Activated T-helper 1 cell treated with Interleukin-2 at 50 U/mL for 16 hours (primary cell): Measurements from ENCODE around the gene S1PR2.
"Not testable (repeated sequence)": the region's sequence is repeated elsewhere in the genome, so short reads cannot be mapped to it uniquely, and the experiment has no call there.

Source experiments
- DNase-seq: peaks from one replicate; pipeline ENCODE4 v3.0.0-alpha.2; 2020; ENCODE audit warnings: low read depth

The S1PR2 gene

DNA sequence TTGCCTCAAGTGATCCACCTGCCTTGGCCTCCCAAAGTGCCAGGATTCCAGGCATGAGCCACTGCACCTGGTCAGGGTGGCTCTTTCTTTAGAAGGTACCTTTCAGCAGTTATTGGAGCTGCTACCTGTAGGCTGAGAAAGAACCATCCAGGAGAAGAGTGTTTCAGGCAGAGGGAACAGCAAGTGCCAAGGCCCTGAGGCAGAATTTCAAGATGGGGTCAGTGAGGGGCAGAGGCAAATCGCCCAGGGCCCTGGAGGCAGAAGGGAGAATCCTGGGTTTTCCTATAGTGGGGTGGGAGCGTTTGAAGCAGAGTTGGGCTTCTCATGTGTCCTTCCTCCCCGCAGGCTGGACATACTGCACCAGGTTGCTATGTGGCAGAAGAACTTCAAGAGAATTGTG, 23.1 kb upstream of the S1PR2 start:
- DNase-seq, result no peak

DNA sequence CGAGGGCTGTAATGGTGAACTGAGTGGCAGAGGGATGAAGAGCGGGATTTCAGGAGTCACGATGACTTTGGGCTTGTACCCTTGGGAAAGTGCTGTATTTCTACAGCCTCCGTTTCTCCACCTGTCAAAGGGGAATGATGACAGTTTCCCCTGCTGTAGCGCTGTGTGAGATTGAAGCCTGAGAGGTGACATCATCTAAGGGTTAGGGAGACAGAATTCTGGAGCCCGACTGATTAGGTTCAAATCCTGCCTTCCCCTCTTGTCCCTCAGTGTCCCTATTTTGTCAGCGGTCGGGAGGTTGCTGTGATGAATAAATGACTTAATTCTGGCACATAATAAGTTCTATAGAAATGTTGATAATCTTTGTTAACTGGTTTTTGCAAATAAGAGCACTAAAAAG, 21.6 kb upstream of the S1PR2 start:
- DNase-seq, result no peak

DNA sequence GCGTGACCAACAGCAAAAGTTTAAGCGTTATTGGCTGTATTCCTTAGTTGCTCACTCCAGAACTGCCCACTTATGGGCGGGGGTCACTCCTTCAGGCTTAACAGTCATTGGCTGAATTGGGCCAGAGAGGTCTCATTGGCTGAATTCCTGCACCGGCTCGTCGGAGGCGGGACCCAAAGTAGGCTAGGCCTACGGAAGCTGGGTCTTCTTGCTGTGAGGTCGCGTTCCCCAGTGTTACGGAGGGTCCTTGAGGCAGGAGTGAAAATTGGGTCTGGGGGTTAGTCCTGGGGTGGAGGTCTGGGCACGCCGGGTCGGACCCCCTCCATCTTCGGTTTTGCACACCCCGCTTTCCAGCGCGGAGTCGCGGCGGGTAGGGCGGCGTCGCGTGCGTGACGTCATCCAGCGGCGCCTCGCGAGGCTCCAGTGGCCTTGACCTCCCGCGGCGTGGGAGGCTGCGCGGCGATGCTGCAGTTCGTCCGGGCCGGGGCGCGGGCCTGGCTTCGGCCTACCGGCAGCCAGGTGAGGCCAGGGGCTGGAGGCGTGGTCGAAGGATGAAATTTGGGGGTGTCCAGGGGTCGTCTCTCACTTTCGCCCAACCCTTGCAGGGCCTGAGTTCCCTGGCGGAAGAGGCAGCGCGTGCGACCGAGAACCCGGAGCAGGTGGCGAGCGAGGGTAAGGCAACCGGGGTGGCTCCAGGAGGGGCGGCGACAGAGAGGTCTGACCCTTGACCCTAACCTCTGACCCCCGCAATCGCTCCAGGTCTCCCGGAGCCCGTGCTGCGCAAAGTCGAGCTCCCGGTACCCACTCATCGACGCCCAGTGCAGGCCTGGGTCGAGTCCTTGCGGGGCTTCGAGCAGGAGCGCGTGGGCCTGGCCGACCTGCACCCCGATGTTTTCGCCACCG, 20.9 kb upstream of the S1PR2 start, which contains the start of gene MRPL4:
MRPL4 (plus strand) TSS at position 423 of the 903 bp plus-strand sequence; CDS start at position 463, 40 bp downstream.
- peak; percentile 88 for DNase-seq

DNA sequence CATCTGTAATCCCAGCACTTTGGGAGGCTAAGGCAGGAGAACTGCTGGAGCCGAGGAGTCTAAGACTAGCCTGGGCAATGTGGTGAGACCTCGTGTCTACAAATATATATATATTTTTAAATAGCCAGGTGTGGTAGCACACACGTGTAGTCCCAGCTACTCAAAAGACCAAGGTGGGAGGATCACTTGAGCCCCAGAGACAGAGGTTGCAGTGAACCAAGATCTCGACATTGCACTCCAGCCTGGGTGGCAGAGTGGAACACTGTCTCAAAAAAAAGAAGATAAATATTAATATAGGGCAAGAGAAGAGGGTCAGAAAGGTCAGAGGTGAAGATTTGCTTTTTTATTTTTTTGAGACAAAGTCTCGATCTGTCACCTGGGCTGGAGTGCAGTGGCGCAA, 15.4 kb upstream of the S1PR2 start:
- no peak for DNase-seq

DNA sequence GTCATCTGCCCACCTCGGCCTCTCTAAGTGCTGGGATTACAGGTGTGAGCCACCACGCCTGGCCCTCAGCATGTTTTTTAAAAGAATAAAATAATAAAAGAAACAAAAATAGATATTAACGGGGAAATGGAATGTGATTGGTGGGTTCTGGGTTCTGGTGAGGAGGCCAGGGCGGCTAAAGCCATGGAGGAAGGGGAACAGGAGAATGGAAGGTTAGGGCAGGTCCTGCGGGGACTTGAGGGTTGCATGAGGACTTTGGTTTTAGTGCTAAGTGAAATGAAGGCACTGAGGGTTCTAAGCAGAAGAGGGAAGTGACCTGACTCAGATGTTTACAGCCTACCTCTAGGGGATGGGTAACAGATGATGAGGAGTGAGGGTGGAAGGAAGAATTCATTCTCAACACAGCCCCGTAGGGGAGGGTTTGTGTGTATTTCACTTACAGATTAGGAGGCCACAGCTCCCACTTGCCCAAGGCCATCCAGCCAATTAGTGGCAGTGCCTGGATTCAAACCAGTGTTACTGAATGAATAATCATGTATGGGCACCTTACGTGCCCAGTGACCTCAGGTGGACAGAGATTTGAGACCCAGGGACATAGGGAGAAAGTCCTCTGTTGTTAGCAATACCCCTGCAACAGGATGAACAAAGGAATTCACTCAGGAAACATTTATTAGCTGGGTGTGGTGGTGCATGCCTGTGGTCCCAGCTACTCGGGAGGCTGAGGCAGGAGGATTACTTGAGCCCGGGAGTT, 14.2 kb upstream of the S1PR2 start:
- DNase-seq, result no peak

DNA sequence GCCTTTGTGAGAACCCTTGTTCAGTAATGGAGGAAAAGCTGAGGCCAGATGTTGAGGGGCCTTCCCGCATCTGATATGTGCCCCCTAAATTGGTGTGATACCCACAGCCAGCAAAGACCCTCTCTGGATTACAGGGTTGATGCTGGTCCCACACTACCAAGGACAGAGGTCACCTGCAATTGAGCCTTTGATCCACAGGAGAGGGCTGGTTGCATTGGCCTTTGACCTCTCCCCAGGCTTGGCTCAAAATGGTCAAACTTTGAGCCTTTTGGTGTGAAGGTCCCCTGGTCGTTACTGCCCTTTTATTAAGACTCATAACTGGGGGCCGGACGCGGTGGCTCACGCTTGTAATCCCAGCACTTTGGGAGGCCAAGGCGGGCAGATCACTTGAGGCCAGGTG, 12.5 kb upstream of the S1PR2 start:
- DNase-seq, result no peak

DNA sequence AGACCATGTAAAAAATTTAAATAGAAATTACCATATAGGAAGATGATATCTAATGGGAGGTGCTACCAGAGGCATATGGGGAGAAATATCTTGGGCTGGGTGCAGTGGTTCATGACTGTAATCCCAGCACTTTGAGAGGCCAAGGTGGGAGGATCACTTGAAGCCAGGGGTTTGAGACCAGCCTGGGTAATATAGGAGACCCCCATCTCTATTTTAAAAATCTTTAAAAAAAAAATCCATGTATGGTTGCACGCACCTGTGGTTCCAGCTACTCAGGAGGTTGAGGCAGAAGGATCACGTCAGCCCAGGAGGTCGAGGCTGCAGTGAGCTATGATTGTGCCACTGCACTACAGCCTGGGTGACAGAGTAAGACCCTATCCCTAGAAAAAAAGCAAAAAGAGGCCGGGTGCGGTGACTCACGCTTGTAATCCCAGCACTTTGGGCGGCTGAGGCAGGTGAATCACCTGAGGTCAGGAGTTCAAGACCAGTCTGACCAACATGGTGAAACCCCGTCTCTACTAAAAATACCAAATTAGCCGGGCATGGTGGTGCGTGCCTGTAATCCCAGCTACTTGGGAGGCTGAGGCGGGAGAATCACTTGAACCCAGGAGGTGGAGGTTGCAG, 10.8 kb upstream of the S1PR2 start:
- DNase-seq, result not testable (repeated sequence)

DNA sequence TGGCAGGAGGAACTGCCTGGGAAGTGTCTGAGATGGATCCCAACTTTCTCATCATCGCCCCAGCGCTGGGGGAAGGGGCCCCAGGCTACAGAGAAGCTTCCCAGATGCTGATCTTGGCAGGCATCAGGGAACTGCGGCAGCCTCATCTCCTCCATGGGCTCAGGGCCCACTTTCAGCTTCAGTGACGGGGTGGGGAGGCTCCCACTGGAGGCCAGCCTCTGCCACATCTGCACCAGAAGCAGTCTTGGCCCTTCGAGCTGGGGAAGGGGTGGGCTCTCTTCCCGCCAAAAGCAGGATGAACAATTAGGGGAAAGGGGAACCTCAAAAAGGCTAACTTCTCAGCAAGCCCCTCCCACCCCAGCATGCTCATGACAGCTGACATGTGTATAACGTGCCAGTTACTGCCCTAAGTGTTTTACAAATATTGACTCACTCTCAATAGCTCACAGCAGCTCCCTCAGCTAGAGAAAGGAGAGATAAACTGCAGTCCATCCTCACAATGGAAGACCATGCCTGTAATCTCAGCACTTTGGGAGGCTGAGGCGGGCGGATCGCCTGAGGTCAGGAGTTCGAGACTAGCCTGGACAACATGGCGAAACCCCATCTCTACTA, 7.1 kb upstream of the S1PR2 start:
- DNase-seq, result no peak

DNA sequence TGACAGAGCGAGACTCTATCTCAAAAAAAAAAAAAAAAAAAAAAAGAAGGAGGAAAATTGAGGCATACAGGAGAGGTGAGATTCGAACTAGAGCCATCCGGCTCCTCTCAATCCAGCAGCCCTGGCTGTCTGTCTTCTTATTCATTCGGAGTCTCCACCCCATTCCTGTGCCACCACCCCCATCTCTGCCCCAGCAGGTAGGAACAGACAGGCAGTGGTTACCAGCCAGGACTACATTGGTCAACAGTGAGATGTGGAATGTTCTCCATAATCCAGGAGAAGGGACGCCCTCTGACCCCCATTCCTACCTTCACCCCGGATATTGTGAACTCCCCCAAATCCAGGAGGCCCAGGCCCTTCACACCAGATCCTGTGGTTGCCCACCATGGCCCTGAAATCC, 6.6 kb upstream of the S1PR2 start:
- no peak for DNase-seq

DNA sequence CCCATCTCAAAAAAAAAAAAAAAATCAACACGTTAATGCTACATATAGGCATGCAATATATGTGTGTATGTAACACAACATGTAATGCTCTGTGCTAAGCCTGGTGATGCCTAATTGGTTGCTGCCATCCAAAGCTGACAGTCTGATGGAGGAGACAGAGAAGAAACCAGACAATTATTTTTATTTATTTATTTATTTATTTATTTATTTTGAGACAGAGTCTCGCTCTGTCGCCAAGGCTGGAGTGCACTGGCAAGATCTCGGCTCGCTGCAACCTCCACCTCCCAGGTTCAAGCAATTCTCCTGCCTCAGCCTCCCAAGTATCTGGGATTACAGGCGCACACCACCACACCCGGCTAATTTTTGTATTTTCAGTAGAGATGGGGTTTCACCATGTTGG, 4.3 kb upstream of the S1PR2 start:
- not testable (repeated sequence) for DNase-seq

DNA sequence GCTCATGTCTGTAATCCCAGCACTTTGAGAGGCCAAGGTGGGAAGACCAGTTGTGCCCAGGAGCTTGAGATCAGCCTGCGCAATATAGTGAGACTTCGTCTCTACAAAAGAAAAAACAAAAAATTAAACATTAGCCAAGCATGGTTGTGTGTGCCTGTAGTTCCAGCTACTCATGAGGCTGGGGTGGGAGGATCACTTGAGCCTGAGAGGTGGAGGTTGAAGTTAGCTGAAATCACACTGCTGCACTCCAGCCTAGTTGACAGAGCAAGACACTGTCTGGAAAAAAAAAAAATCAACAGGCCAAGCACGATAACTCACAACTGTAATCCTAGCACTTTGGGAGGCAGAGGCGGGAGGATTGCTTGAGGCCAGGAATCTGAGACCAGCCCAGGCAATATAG, 3.9 kb upstream of the S1PR2 start:
- DNase-seq, result no peak

DNA sequence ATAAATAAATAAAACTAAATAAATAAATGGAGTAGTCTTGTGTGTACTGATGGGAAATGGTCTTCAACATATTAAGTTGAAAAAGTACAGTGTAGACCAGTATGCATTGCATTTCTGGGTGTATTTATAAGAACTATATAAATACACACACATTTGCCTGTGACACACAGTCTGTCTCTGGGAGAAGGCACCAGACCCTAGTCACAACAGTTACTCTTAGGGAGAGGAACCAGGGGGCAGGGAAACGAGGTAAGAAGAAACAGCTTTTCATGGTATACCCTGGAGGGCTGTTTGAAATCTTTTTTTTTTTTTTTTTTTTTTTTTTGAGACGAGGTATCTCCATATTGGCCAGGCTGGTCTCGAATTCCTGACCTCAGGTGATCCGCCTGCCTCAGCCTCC, 2.8 kb upstream of the S1PR2 start:
- no peak for DNase-seq

DNA sequence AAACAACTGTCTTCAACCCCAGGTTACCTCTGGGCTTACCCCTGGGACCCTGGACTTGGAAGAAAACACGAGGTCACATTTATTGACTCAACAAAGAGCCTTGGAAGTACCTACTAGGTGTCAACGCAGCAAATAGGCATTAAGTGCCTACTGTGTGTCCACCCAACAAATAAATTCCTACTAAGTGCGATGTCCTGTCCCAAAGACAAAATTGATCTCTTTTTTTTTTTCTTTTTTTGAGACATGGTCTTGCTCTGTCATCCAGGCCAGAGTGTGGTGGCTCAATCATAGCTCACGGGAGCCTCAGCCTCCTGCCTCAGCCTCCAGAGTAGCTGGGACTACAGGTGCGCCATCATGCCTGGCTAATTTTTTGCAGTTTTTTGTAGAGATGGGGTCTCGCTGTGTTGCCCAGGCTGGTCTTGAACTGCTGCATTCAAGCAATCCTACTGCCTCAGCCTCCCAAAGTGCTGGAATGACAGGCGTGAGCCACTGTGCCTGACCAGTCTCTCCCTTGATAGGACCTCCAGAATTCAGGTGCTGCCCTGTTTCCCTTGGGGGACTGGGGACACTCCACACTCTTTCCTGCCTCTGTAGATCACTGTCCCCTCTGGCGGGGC, 589 bp upstream of the S1PR2 start:
- no peak for DNase-seq

DNA sequence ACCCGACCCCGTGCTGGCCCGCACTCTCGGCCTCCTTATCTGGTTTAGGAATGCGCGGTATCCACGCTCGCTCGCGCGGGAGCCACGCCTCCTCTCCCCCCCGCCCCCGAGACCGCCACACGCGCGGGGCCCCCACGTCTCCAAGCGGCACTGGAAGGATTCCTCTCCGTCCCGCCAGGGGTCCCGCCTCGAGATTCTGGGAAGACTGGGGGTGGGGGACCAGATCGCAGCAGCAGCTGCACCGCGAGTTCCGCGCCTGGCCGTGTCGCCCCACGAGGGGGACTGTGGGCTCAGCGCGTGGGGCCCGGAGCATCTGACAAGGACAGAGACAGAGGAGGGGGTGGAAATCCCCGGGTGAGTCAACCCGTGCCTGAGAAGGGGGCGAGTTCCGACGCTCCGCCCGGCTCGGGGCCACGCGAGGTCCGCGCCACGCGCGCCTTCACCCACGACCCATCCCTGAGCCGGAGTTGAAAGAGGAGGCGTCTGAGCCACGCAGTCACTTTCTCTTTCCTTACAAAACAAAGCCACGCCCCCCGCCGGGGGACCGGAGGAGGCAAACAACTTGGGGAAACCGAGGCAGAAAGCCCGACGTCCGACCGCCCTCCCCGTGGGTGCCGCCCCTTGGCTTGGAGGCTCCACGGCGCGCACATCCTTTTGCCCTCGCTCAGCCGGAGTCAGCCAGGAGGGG, 814 bp downstream of the S1PR2 start:
- DNase-seq, result peak; percentile 39

DNA sequence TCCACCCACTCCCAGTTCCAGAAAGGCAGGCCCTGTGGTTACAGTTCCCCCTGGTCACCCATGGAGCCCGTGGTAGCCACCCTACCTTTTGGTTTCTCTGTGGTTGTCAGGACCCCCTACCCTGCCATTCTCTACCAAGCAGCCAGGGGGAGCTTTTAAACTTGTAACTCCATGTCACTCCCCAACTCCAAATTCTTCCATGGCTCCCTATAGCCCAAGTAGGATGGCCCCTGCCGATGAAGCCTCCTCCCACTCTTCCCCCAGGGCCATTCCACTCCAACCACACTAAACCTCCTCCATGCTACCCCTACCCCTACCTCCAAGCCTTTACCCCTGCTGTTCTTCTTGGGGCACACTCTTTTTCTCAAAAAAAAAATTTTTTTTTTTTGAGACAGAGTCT, 2.2 kb downstream of the S1PR2 start:
- DNase-seq, result no peak

DNA sequence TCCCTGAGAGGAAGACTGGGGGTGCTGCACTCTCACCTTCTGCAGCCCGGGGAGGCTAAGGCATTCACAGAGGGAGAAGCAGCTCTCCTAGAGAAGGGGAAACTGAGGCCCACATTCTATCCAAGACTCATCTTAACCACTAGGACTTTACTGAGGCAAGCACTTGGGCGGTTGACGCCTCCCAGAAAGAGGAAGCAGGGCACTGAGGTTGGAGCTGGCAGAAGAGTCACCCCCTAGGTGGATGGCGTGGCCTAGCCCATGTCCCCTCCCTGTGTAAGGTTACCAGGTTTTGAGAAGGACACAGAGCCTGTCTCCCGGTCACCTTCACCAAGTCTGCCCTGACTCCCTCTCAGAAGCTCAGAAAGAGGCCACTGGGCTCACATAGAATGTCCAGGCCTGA, 2.7 kb downstream of the S1PR2 start:
- DNase-seq, result no peak

DNA sequence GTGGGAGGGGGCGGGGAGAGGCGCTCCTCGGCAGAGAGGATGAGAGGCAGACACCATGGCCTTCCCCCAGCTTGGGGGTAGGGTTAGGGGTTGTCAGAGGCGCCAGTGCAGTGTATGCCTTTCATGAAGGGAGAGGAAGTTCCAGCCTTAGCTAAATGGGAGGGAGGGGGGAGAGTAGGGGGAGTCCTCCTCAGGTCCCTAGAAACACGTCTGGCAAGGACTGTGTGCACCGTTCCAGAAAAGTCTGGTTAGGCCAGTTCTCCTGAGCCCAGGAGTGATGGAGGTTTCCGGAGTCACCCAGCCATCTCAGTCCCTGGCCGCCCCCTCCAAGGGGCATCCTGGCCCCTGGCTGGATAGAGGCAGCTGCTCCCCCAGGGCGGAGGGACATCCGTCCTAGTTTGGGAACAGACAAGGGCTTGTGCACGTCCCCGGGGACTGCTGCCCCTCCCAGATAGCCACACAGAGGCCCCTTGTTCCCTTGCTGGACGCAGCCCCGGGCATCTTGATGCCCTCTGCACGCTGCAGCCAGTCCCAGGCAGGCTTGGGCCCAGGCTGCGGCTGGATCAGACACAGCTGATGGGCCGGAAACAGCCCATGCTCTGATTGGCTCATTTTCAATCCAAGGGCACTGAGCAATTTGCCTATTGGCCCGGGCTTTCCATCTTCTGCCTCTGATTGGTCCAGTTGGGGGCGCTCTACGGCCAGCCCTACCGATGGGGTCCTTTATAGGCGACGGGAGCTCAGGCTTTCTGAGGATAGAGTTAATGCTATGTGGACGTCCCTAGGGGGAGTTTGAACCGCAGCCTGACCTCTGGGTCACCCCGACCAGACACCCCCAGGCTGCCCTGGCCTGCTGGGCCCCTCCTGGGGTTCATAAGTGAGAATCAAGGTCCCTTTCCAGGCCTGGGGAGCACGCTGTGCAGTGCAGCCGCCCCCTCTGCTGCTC, 3.8 kb downstream of the S1PR2 start:
- no peak for DNase-seq

DNA sequence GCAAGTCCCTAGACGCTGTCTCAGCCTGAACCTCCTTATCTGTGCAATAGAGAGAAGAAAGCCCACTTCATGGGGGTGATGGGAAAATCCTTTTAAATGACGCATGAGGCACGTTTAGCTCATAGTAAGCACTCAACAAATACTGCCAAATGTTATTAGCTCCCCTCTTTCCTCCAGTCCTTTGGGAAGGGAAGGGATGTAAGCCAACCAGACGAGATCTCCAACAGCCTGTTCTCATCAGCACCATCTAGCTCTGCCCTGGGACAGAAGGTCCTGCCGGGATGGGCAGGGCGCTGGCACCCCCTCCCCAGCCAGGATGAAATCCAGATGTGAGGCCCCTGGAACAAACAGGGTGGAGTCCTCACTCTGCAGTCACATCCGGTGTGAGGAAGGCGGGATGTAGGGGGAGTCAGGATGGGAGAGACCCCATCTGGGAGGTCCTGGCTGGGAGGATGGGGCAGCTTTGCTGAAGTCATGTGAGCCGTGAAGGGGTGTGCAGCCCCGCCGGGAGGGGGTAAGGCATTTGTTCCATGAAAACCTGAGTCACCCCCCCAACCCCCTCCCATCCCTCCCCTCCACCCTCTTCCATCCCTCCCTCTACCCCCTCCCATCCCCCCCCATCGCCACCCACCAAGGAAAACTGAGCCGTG, 4.6 kb downstream of the S1PR2 start:
- no peak for DNase-seq

DNA sequence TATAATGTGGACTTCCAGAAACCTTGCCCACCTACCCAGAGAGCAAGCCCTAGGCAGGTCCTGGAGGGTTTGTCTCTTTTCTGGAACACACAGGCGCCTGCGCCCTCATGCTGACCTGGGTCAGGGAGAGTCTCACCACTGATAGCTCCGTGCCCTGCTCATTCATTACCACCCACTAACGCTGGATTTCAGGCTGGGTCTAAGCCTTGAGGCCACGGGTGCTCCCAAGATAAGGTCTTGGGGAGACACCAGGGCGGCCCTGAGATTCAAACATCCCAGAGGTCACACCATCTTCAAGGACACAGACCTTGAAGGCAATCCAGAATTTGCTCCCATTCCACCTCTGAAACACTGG, 5.1 kb downstream of the S1PR2 start:
- DNase-seq, result no peak

DNA sequence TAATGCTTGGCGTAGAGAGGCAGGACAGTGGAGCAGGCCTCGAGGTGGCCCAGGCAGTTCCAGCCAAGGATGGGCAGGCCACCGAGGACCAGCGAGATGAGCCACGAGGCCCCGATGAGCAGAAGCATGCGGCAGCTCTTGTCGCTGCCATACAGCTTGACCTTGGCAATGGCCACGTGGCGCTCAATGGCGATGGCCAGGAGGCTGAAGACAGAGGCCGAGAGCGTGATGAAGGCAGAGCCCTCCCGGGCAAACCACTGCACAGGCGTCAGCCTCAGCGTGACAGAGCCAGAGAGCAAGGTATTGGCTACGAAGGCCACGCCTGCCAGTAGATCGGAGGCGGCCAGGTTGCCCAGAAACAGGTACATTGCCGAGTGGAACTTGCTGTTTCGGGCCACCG, 6.8 kb downstream of the S1PR2 start:
- no peak for DNase-seq
